ENCODE results near the gene CLCN2.

Gene CLCN2

DNA sequence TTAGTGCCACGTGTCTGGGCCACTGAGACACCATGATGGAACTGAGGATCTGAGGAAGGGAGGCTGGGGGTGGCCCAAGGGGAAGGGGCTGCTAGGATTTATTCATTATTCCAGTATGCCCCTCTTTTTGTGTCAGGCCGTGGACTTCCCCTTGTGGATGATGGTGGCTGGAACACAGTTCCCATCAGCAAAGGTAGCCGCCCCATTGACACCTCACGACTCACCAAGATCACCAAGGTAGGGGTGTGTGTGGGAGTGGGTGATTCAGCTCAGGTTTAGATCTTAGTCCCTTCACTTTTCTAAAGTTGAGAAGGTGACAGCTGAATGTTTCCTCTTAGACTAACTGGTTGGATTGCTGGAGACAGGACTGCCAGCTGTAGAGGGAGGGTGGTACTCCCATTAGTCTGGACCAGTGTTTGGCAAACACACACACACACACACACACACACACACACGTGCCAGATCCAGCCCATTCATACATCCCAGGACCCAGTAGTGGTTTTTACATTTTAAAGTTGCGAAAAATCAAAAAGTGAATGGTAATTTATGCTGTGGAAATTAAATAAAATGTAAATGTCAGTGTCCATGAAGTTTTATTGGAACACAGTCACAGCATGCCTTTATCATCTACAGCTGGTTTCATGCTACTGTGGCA is 35.6 kb downstream of the CLCN2 start:
- no peak for DNase-seq (ENCODE audit: extremely low spot score)
- POLR2A ChIA-PET: no interaction called here
- no peak for TF ChIP-seq ARNT (IDR thresholded peaks at IDR 0.05)
- no peak for TF ChIP-seq CTBP1 (IDR thresholded peaks at IDR 0.05; ENCODE audit: borderline replicate concordance)
- TF ChIP-seq L3MBTL2 (conservative IDR thresholded peaks at IDR 0.05): no peak
- no peak for TF ChIP-seq ELF4 (IDR thresholded peaks at IDR 0.05)
- TF ChIP-seq NFRKB (IDR thresholded peaks at IDR 0.05): no peak
- no peak for TF ChIP-seq FOXM1 (IDR thresholded peaks at IDR 0.05; ENCODE audit: borderline replicate concordance)
- TF ChIP-seq LEF1 (IDR thresholded peaks at IDR 0.05; ENCODE audit: borderline replicate concordance): no peak
- TF ChIP-seq BHLHE40 (IDR thresholded peaks at IDR 0.05; ENCODE audit: borderline replicate concordance): no peak
- TF ChIP-seq FOXK2 (IDR thresholded peaks at IDR 0.05): no peak
- CTCF ChIA-PET: no interaction called here

DNA sequence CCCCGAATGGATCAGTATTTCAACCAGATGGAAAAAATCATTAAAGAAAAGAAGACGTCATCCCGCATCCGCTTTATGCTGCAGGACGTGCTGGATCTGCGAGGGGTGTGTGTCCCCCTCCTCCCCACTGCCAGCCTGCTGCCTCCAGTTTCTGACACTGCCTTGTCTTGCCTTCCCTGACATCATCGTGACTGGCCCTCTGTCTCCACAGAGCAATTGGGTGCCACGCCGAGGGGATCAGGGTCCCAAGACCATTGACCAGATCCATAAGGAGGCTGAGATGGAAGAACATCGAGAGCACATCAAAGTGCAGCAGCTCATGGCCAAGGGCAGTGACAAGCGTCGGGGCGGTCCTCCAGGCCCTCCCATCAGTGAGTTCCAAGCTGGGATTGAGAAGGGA is 36.1 kb downstream of the CLCN2 start:
- no peak for DNase-seq (ENCODE audit: extremely low spot score)
- TF ChIP-seq BHLHE40 (IDR thresholded peaks at IDR 0.05; ENCODE audit: borderline replicate concordance) (no peak), NFRKB (IDR thresholded peaks at IDR 0.05) (no peak), SP1 (IDR thresholded peaks at IDR 0.05) (no peak), HDGF (IDR thresholded peaks at IDR 0.05; ENCODE audit: borderline replicate concordance) (no peak), ELF4 (IDR thresholded peaks at IDR 0.05) (no peak), ARNT (IDR thresholded peaks at IDR 0.05) (no peak), FOXM1 (IDR thresholded peaks at IDR 0.05; ENCODE audit: borderline replicate concordance) (no peak), TARDBP (IDR thresholded peaks at IDR 0.05) (no peak), LEF1 (IDR thresholded peaks at IDR 0.05; ENCODE audit: borderline replicate concordance) (no peak), L3MBTL2 (conservative IDR thresholded peaks at IDR 0.05) (no peak)
- ChIA-PET POLR2A (no interaction called here), CTCF (no interaction called here)

DNA sequence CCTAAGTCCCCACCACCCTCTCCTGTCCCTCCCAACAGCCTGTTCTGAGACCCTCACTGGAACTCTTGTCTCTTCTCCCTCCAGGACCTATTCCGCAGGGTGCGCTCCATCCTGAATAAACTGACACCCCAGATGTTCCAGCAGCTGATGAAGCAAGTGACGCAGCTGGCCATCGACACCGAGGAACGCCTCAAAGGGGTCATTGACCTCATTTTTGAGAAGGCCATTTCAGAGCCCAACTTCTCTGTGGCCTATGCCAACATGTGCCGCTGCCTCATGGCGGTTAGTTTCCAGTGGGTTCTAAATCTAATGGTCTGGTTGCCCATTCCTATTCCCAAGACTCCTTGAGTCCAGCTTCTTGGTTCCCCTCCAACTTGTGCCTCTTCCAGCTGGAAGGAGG is 37.7 kb downstream of the CLCN2 start:
- TF ChIP-seq SP1 (IDR thresholded peaks at IDR 0.05): no peak
- TF ChIP-seq ZNF384 (IDR thresholded peaks at IDR 0.05): no peak
- TF ChIP-seq HDGF (IDR thresholded peaks at IDR 0.05; ENCODE audit: borderline replicate concordance): no peak
- no peak for TF ChIP-seq L3MBTL2 (conservative IDR thresholded peaks at IDR 0.05)
- no peak for TF ChIP-seq LEF1 (IDR thresholded peaks at IDR 0.05; ENCODE audit: borderline replicate concordance)
- TF ChIP-seq, protein P1, sequence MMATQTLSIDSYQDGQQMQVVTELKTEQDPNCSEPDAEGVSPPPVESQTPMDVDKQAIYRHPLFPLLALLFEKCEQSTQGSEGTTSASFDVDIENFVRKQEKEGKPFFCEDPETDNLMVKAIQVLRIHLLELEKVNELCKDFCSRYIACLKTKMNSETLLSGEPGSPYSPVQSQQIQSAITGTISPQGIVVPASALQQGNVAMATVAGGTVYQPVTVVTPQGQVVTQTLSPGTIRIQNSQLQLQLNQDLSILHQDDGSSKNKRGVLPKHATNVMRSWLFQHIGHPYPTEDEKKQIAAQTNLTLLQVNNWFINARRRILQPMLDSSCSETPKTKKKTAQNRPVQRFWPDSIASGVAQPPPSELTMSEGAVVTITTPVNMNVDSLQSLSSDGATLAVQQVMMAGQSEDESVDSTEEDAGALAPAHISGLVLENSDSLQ (IDR thresholded peaks at IDR 0.05): no peak
- POLR2A ChIA-PET: no interaction called here

DNA sequence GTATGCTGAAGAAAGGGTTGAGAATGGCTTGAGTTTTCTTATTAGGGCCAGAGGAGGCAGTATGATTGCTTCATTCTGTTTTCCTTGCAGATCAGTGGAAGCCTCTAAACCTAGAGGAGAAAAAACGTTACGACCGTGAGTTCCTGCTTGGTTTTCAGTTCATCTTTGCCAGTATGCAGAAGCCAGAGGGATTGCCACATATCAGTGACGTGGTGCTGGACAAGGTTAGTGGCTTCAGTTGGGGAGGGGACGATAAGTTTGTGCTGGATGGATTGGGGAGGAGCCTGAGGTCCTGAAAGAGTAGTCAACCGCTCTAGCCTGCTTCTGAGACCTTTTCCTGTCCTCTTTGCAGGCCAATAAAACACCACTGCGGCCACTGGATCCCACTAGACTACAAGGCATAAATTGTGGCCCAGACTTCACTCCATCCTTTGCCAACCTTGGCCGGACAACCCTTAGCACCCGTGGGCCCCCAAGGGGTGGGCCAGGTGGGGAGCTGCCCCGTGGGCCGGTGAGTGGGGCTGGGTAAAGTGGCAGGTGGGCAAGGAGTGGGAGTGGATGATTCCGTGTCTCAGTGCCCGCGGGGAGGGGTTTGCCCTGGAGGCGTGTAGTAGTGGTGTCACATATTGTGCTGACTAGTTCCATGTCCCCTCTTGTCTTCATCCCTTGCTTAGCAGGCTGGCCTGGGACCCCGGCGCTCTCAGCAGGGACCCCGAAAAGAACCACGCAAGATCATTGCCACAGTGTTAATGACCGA is 38.5 kb downstream of the CLCN2 start:
- TF ChIP-seq LEF1 (IDR thresholded peaks at IDR 0.05; ENCODE audit: borderline replicate concordance): no peak
- TF ChIP-seq FOXA1 (IDR thresholded peaks at IDR 0.05): no peak
- TF ChIP-seq NFRKB (IDR thresholded peaks at IDR 0.05): no peak
- no peak for TF ChIP-seq FOXK2 (IDR thresholded peaks at IDR 0.05)
- no peak for TF ChIP-seq SP1 (IDR thresholded peaks at IDR 0.05)
- TF ChIP-seq CTBP1 (IDR thresholded peaks at IDR 0.05; ENCODE audit: borderline replicate concordance): no peak
- no peak for TF ChIP-seq SUZ12 (IDR thresholded peaks at IDR 0.05)
- no peak for TF ChIP-seq ZNF384 (IDR thresholded peaks at IDR 0.05)
- no peak for TF ChIP-seq ARNT (IDR thresholded peaks at IDR 0.05)
- TF ChIP-seq BHLHE40 (IDR thresholded peaks at IDR 0.05; ENCODE audit: borderline replicate concordance): no peak
- TF ChIP-seq, protein P1 (IDR thresholded peaks at IDR 0.05): no peak
- no peak for TF ChIP-seq ELF4 (IDR thresholded peaks at IDR 0.05)
- TF ChIP-seq FOXM1 (IDR thresholded peaks at IDR 0.05; ENCODE audit: borderline replicate concordance): no peak
- TF ChIP-seq TARDBP (IDR thresholded peaks at IDR 0.05): no peak
- TF ChIP-seq L3MBTL2 (conservative IDR thresholded peaks at IDR 0.05): no peak
- TF ChIP-seq HDGF (IDR thresholded peaks at IDR 0.05; ENCODE audit: borderline replicate concordance): no peak
- CTCF ChIA-PET: no interaction called here
- POLR2A ChIA-PET: no interaction called here
- no peak for DNase-seq (ENCODE audit: extremely low spot score)

More for the DNA sequence above, 37.7 kb downstream of the CLCN2 start:
- CTCF ChIA-PET: no interaction called here
- DNase-seq (ENCODE audit: extremely low spot score): no peak

DNA sequence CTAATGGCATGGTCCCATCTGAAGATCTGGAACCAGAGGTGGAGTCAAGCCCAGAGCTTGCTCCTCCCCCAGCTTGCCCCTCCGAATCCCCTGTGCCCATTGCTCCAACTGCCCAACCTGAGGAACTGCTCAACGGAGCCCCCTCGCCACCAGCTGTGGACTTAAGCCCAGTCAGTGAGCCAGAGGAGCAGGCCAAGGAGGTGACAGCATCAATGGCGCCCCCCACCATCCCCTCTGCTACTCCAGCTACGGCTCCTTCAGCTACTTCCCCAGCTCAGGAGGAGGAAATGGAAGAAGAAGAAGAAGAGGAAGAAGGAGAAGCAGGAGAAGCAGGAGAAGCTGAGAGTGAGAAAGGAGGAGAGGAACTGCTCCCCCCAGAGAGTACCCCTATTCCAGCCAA is 39.7 kb downstream of the CLCN2 start:
- CTCF ChIA-PET: no interaction called here
- POLR2A ChIA-PET: no interaction called here
- TF ChIP-seq LEF1 (IDR thresholded peaks at IDR 0.05; ENCODE audit: borderline replicate concordance): no peak
- TF ChIP-seq TARDBP (IDR thresholded peaks at IDR 0.05): no peak
- TF ChIP-seq L3MBTL2 (conservative IDR thresholded peaks at IDR 0.05): no peak
- TF ChIP-seq, protein P1 (IDR thresholded peaks at IDR 0.05): no peak
- no peak for TF ChIP-seq HDGF (IDR thresholded peaks at IDR 0.05; ENCODE audit: borderline replicate concordance)
- TF ChIP-seq ARNT (IDR thresholded peaks at IDR 0.05): no peak
- no peak for TF ChIP-seq SUZ12 (IDR thresholded peaks at IDR 0.05)
- TF ChIP-seq FOXA1 (IDR thresholded peaks at IDR 0.05): no peak
- no peak for TF ChIP-seq FOXK2 (IDR thresholded peaks at IDR 0.05)
- no peak for TF ChIP-seq CTBP1 (IDR thresholded peaks at IDR 0.05; ENCODE audit: borderline replicate concordance)
- no peak for DNase-seq (ENCODE audit: extremely low spot score)

DNA sequence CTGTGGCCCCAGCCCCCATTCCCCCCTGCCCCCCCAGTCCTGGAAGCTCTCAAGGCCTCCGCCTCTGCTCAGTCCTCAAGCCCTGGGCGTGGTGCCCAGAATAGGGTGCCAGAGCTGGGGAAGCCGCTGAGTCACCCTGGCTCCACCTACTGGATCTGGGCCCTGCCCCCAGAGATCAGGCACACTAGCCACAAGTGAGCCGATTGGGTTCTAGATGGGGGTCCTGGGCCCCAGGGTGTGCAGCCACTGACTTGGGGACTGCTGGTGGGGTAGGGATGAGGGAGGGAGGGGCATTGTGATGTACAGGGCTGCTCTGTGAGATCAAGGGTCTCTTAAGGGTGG is 41.3 kb downstream of the CLCN2 start:
- TF ChIP-seq SUZ12 (IDR thresholded peaks at IDR 0.05) (no peak), TARDBP (IDR thresholded peaks at IDR 0.05) (no peak), CTBP1 (IDR thresholded peaks at IDR 0.05; ENCODE audit: borderline replicate concordance) (no peak), FOXA1 (IDR thresholded peaks at IDR 0.05) (no peak), SP1 (IDR thresholded peaks at IDR 0.05) (no peak), NFRKB (IDR thresholded peaks at IDR 0.05) (no peak), BHLHE40 (IDR thresholded peaks at IDR 0.05; ENCODE audit: borderline replicate concordance) (no peak), HDGF (IDR thresholded peaks at IDR 0.05; ENCODE audit: borderline replicate concordance) (no peak), ELF4 (IDR thresholded peaks at IDR 0.05) (no peak), FOXK2 (IDR thresholded peaks at IDR 0.05) (no peak)
- no peak for DNase-seq (ENCODE audit: extremely low spot score)
- POLR2A ChIA-PET: no interaction called here
- CTCF ChIA-PET: no interaction called here

Measured in HEK293T (cell line).